Measurements from ENCODE around the gene DAGLB. TPM values are rescaled to one million over a fixed set of nuclear protein-coding genes. Genes with fewer than 3 reads are reported as not detected.
"Not testable (repeated sequence)": the region's sequence is repeated elsewhere in the genome, so short reads cannot be mapped to it uniquely, and the experiment has no call there.

The DAGLB gene
- total and polyA plus RNA-seq, 11 donors = 4.1 to 17.2 (median 7.4) TPM

GRCh38 chr7:6384327-6384726 lies 63.4 kb downstream of the DAGLB start:
- peaks cover 0 to 29% (median 20%) of the 10 kb centered on the region in 9 donors for H3K36me3 ChIP-seq
- 72 to 76% (median 74%) methylated on average over 4 of the region's 4 CpGs for WGBS, 4 donors
- no peaks in the 10 kb centered on the region for H3K27me3 ChIP-seq
- TF ChIP-seq, protein P1, sequence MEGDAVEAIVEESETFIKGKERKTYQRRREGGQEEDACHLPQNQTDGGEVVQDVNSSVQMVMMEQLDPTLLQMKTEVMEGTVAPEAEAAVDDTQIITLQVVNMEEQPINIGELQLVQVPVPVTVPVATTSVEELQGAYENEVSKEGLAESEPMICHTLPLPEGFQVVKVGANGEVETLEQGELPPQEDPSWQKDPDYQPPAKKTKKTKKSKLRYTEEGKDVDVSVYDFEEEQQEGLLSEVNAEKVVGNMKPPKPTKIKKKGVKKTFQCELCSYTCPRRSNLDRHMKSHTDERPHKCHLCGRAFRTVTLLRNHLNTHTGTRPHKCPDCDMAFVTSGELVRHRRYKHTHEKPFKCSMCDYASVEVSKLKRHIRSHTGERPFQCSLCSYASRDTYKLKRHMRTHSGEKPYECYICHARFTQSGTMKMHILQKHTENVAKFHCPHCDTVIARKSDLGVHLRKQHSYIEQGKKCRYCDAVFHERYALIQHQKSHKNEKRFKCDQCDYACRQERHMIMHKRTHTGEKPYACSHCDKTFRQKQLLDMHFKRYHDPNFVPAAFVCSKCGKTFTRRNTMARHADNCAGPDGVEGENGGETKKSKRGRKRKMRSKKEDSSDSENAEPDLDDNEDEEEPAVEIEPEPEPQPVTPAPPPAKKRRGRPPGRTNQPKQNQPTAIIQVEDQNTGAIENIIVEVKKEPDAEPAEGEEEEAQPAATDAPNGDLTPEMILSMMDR (IDR thresholded peaks at IDR 0.05) = no peak
- TF ChIP-seq POLR2A (IDR thresholded peaks at IDR 0.05) = no peak
- ATAC-seq (no peak), DNase-seq (no peak)
- peak overlapping the region in 6 of 12 donors; percentile 10 to 82 (median 53) for H3K27ac ChIP-seq
- H3K4me3 ChIP-seq = no peak overlapping the region
- peaks cover 8 to 95% (median 82%) of the 10 kb centered on the region in 12 donors for H3K4me1 ChIP-seq
- intact Hi-C loops (cut with DNase I) = loop anchor here in 1 of 10 donors (10.0 kb wide), 1 partner anchor 50 kb away; no protein-coding TSS in a partner anchor
- no peaks in the 10 kb centered on the region for H3K9me3 ChIP-seq

DNA sequence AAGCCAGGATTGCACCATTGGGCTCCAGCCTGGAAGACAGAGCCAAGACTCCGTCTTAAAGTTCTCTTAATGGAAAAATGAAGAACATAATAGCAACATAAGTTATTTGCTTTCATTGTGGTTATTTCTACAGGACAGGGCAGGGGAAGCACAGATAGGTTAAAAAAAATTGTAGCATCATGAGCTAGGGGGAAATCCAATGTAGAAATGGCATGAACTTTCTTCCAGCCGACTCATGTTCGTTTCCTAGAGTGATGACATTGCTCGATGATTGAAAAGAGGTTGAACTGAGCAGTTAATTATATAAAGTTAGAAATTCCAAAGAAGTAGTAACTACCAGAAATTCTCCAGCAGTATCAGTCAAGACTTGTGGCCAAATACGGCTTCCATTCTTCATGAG lies 64.9 kb downstream of the DAGLB start:
- no peaks in the 10 kb centered on the region for H3K9me3 ChIP-seq
- TF ChIP-seq, protein P1 (IDR thresholded peaks at IDR 0.05) = no peak
- no peak for TF ChIP-seq POLR2A (IDR thresholded peaks at IDR 0.05)
- H3K4me1 ChIP-seq = peaks cover 10 to 100% (median 86%) of the 10 kb centered on the region in 12 donors
- peak overlapping the region in 7 of 12 donors; percentile 6 to 82 (median 22) for H3K27ac ChIP-seq
- H3K4me3 ChIP-seq = no peak overlapping the region
- no peaks in the 10 kb centered on the region for H3K27me3 ChIP-seq
- ATAC-seq (no peak), DNase-seq (no peak)
- 48 to 59% (median 51%) methylated on average over 5 of the region's 5 CpGs for WGBS, 4 donors
- intact Hi-C loops (cut with DNase I) = loop anchor here in 1 of 10 donors (10.0 kb wide), 1 partner anchor 52 kb away; no protein-coding TSS in a partner anchor
- peaks cover 0 to 25% (median 15%) of the 10 kb centered on the region in 9 donors for H3K36me3 ChIP-seq

- intact Hi-C loops (cut with DNase I) = loop anchor here in 1 of 10 donors (10.0 kb wide), 1 partner anchor 53 kb away; no protein-coding TSS in a partner anchor
- H3K27ac ChIP-seq = peak overlapping the region in 3 of 12 donors; percentile 4 to 82 (median 22)
Measured at GRCh38 chr7:6381846-6382245, 65.9 kb downstream of the DAGLB start.

DNA sequence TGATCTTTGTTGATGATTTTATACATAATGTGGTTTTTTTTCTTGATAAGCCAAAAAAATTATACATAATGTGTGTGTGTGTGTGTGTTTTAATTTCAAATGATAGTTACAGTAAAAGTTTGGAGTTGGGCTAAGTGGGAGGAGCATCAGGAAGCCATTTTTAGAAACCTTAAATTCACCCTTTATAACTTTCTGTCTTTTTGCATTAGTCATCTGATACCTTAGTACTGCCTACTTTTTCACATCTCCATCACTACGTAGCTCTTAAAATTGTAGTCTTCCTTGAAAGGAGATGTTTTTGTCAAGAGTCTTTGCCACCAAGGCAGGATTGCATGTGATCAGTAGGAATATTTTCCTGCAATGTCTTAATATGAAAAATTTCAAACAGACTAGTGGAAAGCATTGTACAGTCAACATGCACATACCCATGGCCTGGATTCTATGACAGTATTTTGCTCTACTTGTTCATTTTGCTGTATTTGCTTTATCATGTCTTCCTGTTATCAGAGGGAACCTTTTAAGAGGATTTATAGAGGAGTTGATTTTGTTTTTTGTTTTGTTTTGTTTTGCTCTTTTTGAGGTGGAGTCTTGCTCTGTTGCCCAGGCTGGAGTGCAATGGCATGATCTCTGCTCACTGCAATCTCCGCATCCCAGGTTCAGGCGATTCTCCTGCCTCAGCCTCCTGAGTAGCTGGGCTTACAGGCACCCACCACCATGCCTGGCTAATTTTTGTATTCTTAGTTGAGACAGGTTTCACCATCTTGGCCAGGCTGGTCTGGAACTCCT lies 67.3 kb downstream of the DAGLB start:
- ATAC-seq = no peak
- Histone ChIP-seq H3K36me3 (peaks cover 0 to 21% (median 14%) of the 10 kb centered on the region in 9 donors), H3K27ac (peak overlapping the region in 2 of 12 donors; percentile 4 to 82), H3K4me1 (peaks cover 17 to 100% (median 80%) of the 10 kb centered on the region in 12 donors), H3K9me3 (no peaks in the 10 kb centered on the region), H3K27me3 (no peaks in the 10 kb centered on the region), H3K4me3 (no peak overlapping the region)
- no peak for TF ChIP-seq POLR2A (IDR thresholded peaks at IDR 0.05)
- TF ChIP-seq, protein P1 (IDR thresholded peaks at IDR 0.05) = no peak
- DNase-seq = no peak
- 80 to 86% (median 82%) methylated on average over 3 of the region's 3 CpGs for WGBS, 4 donors
- intact Hi-C loops (cut with DNase I) = loop anchor here in 1 of 10 donors (10.0 kb wide), 1 partner anchor 54 kb away; no protein-coding TSS in a partner anchor

More at GRCh38 chr7:6381846-6382245, 65.9 kb downstream of the DAGLB start:
- not testable (repeated sequence) for ATAC-seq, DNase-seq, H3K9me3 ChIP-seq, H3K4me3 ChIP-seq, H3K27me3 ChIP-seq
- Histone ChIP-seq H3K36me3 (peaks cover 0 to 21% (median 14%) of the 10 kb centered on the region in 9 donors), H3K4me1 (peaks cover 20 to 100% (median 90%) of the 10 kb centered on the region in 12 donors)
- WGBS, 4 donors = 92 to 94% (median 94%) methylated on average over 11 of the region's 11 CpGs
